Measurements from ENCODE around the gene HOXC11.

The HOXC11 gene

DNA sequence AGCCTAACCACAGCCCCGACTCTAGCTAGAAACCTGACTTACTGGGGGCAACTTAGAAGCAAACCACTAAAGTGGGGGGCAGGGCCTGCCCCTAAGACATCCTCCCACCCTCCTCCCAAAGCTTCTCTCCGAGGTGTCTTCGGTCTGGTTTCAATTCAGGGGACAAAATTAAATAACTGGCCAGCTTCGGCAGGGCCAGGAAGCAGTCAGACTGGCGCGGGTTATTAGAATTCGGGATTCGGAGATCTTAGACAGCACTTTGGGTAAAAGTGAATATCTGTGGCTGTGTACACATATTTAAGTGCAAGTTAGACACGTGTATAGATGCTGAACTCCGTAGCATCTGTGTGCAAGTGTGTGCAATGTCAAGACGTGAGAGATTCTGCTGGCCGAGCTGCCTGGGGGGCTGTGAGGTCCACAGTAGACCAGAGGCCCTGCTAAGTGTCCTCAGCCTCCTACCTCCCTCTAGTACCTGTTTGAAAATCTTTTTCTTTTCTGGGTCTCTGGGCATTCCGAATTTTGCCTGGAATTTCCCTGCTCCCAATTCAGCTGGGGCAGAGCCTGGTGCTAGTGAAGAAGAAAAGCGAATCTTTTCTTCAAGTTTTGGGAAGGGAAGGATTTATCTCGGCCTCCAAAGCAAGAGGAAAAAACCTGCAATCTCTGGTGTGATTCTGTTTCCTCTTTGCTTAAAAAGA, 8.0 kb downstream of the HOXC11 start:
- TF ChIP-seq, protein P1, sequence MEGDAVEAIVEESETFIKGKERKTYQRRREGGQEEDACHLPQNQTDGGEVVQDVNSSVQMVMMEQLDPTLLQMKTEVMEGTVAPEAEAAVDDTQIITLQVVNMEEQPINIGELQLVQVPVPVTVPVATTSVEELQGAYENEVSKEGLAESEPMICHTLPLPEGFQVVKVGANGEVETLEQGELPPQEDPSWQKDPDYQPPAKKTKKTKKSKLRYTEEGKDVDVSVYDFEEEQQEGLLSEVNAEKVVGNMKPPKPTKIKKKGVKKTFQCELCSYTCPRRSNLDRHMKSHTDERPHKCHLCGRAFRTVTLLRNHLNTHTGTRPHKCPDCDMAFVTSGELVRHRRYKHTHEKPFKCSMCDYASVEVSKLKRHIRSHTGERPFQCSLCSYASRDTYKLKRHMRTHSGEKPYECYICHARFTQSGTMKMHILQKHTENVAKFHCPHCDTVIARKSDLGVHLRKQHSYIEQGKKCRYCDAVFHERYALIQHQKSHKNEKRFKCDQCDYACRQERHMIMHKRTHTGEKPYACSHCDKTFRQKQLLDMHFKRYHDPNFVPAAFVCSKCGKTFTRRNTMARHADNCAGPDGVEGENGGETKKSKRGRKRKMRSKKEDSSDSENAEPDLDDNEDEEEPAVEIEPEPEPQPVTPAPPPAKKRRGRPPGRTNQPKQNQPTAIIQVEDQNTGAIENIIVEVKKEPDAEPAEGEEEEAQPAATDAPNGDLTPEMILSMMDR (conservative IDR thresholded peaks at IDR 0.05; ENCODE audit: low read depth, low read length): no peak
- DNase-seq (ENCODE audit: low read depth): no peak
- no peak overlapping the region for H3K4me3 ChIP-seq (ENCODE audit: low read length)

DNA sequence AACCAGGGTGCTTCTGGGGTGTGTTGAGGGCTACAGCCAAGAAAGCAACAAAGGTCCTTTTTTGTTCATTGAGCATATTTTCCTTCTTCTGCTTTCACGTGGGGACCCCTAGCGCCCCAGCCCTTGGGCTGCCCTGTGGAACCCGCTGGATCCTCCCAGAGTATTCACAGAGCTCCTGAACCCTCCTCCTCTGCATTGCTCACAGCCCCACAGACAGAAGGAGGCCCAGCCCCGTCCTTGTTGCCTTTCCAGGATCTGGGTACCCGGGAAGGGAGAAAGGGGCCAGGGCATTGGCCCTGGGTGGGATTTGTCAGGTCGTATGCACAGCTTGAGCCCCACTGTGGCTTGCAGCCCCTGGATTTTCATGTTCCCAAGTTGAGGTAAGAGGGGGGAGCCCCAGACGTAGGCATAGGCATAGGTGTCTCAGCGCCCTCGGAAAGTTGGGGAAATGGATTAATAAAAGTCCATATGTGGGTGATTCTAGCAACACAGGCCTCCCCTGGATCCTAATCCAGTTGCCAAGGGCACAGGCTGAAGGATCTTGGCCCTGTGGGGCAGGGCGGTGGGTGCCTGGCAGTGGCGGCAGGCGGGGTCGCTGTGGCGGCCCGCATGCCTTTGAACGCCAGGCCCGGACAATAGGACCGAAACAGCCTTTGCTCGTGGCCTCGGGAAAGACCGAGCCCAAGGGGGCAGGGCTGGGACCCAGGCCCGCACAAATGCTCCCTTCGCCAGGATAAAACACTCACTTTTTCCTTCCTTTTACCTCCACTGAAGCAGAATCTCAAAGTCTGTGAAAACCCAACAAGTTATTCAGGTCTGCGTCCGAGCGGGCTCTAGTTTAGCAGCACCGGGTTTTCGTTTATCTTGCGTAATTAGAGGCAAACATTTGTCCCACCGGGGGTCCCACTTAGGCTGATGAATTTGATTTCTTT, 9.0 kb downstream of the HOXC11 start:
- no peak overlapping the region for H3K4me3 ChIP-seq (ENCODE audit: low read length)
- DNase-seq (ENCODE audit: low read depth): no peak
- TF ChIP-seq, protein P1 (conservative IDR thresholded peaks at IDR 0.05; ENCODE audit: low read depth, low read length): no peak

DNA sequence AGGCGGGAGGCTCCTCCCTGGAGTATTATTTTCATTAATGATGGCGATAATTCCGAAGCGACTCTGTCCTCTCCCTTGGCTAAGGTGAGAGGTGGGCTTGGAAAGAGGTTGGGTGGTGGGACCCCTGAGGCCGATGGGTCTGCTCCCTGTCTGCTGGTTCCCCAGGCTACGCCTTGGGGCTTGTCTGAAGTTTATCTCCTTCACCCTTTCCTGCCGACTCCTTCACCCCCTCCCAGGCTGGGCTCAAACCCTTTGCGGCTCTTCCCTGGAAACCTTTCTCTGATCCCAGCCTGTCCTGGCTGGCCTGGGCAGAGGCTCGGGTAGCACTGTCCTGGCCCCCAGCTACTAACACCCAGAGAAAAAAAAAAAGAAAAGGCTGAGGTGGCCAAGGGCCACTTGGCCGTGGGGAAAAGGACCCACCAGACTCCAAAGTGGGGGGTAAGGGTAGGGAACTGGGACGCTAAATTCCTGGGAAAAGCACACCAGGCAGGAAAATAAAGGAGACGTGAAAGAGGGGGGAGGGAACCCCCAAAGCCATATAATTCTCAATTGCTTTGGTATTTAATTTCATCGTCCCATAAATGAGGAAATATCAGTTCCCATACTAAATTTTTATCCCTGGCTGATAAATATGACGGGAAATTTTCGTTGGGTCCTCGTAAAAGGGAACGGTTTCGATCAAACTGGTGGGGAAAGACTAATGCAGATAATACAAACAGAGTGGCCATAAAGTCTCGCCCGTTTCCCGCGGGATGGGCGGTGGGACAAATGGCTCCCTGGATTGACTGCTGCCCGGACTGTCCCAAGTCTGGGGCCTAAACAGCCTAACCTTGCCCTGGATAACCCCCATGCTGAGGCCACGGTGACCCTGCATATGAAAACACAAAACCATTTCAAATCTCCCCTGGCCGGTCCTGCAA, 10.0 kb downstream of the HOXC11 start:
- no peak overlapping the region for H3K4me3 ChIP-seq (ENCODE audit: low read length)
- no peak for DNase-seq (ENCODE audit: low read depth)
- TF ChIP-seq, protein P1 (conservative IDR thresholded peaks at IDR 0.05; ENCODE audit: low read depth, low read length): no peak

DNA sequence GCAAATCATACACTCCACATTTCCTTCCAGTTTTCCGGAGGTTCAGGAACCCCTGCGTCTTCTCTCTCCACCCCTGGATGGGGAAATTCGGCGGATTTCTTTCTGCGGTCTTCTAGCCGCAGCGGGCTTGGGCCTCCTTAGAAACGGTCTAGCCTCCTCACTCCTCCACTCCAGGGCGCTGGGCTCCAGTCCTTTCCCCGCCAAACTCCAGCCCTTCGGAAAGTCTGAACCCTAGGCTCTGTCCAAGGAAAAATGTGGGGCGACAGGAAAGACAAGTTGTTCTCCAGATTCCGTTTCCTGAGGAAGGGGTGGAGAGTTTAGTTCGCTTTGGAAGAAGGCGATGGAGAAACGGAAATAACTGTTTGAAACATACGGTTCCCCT, 10.6 kb downstream of the HOXC11 start:
- H3K4me3 ChIP-seq (ENCODE audit: low read length): no peak overlapping the region
- no peak for DNase-seq (ENCODE audit: low read depth)
- TF ChIP-seq, protein P1 (conservative IDR thresholded peaks at IDR 0.05; ENCODE audit: low read depth, low read length): no peak

DNA sequence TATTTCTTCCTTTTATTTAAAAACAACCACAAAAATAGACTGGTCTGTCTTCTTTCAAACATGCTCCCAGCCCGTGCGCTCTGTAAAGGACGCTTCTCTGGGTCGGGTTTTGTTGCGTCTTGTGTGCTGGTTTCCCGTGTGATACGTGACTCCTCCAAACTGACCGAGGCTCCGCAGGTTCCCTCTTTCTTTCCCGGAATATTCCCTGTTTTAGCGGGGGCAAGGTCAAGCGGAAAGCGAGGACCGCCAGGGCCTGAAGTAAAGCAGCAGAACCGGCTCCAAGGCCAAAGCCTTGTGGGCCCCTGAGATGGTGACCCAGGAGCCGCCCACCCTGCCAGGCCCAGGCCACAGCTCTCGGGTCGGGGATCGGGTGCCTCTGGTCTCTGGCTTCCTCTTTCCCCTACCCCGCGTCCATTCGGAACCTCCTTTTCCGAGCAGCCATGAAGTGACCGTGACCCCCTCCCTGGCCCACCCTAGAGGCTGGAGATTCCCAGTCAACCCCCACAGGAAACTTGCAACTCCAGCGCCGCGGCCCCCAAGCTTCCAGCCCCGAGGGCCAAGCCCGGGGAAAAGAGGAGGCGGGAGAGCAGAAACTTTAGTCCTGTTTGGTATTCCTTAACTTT, 11.1 kb downstream of the HOXC11 start:
- TF ChIP-seq, protein P1 (conservative IDR thresholded peaks at IDR 0.05; ENCODE audit: low read depth, low read length): no peak
- no peak for DNase-seq (ENCODE audit: low read depth)
- no peak overlapping the region for H3K4me3 ChIP-seq (ENCODE audit: low read length)

DNA sequence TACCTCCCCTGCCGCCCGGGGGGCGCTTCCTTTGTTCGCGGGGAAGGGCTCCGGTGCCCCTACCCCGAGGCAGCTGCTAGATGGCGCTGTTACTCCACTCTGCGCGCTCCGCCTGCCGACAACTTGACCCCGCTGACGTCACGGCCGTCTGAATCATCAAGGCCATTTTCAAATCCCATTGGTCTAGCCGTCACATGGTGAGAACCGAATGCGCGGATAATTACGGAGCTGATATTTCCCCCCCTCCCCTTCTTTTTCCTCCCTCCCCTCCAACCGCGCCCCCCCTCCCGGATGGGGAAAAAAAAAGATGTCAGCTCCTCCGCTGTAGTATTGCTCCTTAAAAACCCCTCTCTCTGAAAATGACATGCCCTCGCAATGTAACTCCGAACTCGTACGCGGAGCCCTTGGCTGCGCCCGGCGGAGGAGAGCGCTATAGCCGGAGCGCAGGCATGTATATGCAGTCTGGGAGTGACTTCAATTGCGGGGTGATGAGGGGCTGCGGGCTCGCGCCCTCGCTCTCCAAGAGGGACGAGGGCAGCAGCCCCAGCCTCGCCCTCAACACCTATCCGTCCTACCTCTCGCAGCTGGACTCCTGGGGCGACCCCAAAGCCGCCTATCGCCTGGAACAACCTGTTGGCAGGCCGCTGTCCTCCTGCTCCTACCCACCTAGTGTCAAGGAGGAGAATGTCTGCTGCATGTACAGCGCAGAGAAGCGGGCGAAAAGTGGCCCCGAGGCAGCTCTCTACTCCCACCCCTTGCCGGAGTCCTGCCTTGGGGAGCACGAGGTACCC, 12.2 kb downstream of the HOXC11 start, which contains the start of gene HOXC10:
HOXC10 (plus strand) TSS at position 246 of the 791 bp plus-strand sequence; CDS start at position 360, 114 bp downstream.
- TF ChIP-seq, protein P1 (conservative IDR thresholded peaks at IDR 0.05; ENCODE audit: low read depth, low read length): peak; percentile 49

More for the DNA sequence above, 12.2 kb downstream of the HOXC11 start, which contains the start of gene HOXC10:
- no peak within 1 kb of the TSS for H3K4me3 ChIP-seq (ENCODE audit: low read length)
- DNase-seq (ENCODE audit: low read depth): peak; percentile 5

Measured in retinal pigment epithelial cell (primary cell).